Measurements from ENCODE around the gene LRP8.

DNA sequence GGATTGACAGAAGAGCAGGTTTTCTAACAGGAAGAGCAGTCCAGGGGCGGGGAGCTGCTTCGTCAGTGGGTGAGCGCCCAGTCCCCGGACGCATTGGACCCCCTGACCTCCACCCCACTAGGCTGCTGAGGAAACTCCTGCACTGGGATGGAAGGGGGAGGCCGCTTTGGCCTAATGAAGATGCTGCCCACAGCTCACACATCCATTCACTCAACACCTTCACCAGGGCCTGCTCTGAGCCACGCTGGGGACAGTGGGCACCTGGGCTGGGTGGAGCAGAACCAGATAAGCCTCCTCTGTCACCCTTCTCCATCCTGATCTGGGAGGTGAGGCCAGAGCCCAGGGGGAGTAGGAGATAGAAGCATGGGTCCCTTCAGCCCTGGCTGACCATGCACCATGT, 13.3 kb downstream of the LRP8 start:
- TF ChIP-seq, protein P1, sequence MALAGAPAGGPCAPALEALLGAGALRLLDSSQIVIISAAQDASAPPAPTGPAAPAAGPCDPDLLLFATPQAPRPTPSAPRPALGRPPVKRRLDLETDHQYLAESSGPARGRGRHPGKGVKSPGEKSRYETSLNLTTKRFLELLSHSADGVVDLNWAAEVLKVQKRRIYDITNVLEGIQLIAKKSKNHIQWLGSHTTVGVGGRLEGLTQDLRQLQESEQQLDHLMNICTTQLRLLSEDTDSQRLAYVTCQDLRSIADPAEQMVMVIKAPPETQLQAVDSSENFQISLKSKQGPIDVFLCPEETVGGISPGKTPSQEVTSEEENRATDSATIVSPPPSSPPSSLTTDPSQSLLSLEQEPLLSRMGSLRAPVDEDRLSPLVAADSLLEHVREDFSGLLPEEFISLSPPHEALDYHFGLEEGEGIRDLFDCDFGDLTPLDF (CRISPR knock-in tag; IDR thresholded peaks at IDR 0.05), result no peak
- TF ChIP-seq, protein P2, sequence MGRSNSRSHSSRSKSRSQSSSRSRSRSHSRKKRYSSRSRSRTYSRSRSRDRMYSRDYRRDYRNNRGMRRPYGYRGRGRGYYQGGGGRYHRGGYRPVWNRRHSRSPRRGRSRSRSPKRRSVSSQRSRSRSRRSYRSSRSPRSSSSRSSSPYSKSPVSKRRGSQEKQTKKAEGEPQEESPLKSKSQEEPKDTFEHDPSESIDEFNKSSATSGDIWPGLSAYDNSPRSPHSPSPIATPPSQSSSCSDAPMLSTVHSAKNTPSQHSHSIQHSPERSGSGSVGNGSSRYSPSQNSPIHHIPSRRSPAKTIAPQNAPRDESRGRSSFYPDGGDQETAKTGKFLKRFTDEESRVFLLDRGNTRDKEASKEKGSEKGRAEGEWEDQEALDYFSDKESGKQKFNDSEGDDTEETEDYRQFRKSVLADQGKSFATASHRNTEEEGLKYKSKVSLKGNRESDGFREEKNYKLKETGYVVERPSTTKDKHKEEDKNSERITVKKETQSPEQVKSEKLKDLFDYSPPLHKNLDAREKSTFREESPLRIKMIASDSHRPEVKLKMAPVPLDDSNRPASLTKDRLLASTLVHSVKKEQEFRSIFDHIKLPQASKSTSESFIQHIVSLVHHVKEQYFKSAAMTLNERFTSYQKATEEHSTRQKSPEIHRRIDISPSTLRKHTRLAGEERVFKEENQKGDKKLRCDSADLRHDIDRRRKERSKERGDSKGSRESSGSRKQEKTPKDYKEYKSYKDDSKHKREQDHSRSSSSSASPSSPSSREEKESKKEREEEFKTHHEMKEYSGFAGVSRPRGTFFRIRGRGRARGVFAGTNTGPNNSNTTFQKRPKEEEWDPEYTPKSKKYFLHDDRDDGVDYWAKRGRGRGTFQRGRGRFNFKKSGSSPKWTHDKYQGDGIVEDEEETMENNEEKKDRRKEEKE (IDR thresholded peaks at IDR 0.05), result no peak
- no peak for TF ChIP-seq ZNF337 (CRISPR knock-in tag; IDR thresholded peaks at IDR 0.05; ENCODE audit: borderline replicate concordance, low read depth)
- TF ChIP-seq SIN3A (IDR thresholded peaks at IDR 0.05; ENCODE audit: borderline replicate concordance, low read depth, low read length), result no peak
- no peak for TF ChIP-seq POLR2A (IDR thresholded peaks at IDR 0.05; ENCODE audit: insufficient read depth in 1 of 2, low read depth in 2 of 2, low read length in 2 of 2)
- TF ChIP-seq HCFC1 (IDR thresholded peaks at IDR 0.05; ENCODE audit: low read depth, low read length), result no peak
- no peak for TF ChIP-seq ZNF124 (CRISPR knock-in tag; IDR thresholded peaks at IDR 0.05)
- TF ChIP-seq, protein P3, sequence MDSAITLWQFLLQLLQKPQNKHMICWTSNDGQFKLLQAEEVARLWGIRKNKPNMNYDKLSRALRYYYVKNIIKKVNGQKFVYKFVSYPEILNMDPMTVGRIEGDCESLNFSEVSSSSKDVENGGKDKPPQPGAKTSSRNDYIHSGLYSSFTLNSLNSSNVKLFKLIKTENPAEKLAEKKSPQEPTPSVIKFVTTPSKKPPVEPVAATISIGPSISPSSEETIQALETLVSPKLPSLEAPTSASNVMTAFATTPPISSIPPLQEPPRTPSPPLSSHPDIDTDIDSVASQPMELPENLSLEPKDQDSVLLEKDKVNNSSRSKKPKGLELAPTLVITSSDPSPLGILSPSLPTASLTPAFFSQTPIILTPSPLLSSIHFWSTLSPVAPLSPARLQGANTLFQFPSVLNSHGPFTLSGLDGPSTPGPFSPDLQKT (CRISPR knock-in tag; IDR thresholded peaks at IDR 0.05; ENCODE audit: borderline replicate concordance), result no peak
- TF ChIP-seq EZH2 (conservative IDR thresholded peaks at IDR 0.05; ENCODE audit: low read depth, low read length), result no peak
- no peak for TF ChIP-seq ZNF709 (CRISPR knock-in tag; IDR thresholded peaks at IDR 0.05)
- no peak for TF ChIP-seq NAIF1 (CRISPR knock-in tag; IDR thresholded peaks at IDR 0.05; ENCODE audit: borderline replicate concordance)
- TF ChIP-seq ZNF570 (CRISPR knock-in tag; IDR thresholded peaks at IDR 0.05; ENCODE audit: borderline replicate concordance), result no peak
